MM.1S (cell line): Measurements from ENCODE around the gene THG1L.

Experiments
- CTCF ChIP-seq: fragments of 300-600 bp; sonication (generic); IDR thresholded peaks from 2 replicates; pipeline ENCODE4 v1.5.1; 2016; ENCODE audit warnings: antibody characterized with exemption, low read length, mixed read lengths
- EZH2 ChIP-seq: fragments of 300-600 bp; sonication (generic); optimal IDR thresholded peaks from 2 replicates; pipeline ENCODE3; 2017; ENCODE audit warnings: low read depth, mild to moderate bottlenecking, antibody characterized with exemption, low read length, mixed read lengths

DNA sequence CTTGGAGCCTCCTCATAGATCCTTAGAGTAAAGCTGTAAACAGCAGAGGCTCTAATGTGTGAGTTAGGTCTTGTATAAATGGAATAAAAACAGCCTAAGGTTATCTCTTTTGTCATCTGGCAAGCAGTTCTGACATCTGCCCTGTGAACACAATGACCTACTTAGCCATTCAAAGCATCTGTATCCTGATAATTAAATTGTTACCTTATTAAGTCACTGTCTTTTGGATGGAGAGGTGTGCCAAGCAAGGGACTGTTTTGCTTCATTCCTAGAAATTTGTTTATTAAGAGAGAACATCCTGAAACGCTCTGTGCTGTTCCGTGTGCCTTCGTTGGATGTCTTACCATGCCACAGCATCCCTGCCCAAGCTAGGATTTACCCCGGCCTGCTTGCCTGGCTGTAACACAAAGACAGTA, 13.8 kb downstream of the THG1L start:
- TF ChIP-seq CTCF (no peak), EZH2 (no peak)
